HepG2 (cell line): Measurements from ENCODE around the gene PARP15. TPM values are rescaled to one million over a fixed set of nuclear protein-coding genes. Genes with fewer than 3 reads are reported as not detected.
A peak's percentile ranks its signal among the peaks of the same experiment; 100 is the strongest.

ENCODE experiments used
- BHLHE40 ChIP-seq: IDR thresholded peaks from 2 replicates; pipeline ENCODE4 v1.6.1; 2011; ENCODE audit warnings: low read length, improper control_type of control experiment
- CBX2 ChIP-seq, 2 experiments: fragments of 200-600 bp in 1 of 2; sonication (generic); formaldehyde crosslinking in 1 of 2; IDR thresholded peaks; 2 replicates each; pipeline versions ENCODE4 v1.7.0 to v1.8.1; 2018 to 2022; ENCODE audit warnings: low read depth in 2 of 2, low read length in 1 of 2, mild to moderate bottlenecking in 1 of 2, missing genetic modification reagents in 1 of 2
- EZH2 ChIP-seq: conservative IDR thresholded peaks from 2 replicates; pipeline ENCODE4 v1.6.1; 2012; ENCODE audit warnings: mild to moderate bottlenecking, low read depth, low read length, moderate library complexity
- HDAC6 ChIP-seq: fragments of 200-600 bp; sonication (generic); IDR thresholded peaks from 2 replicates; pipeline ENCODE4 v1.7.0; 2017; ENCODE audit warnings: mild to moderate bottlenecking, antibody characterized with exemption, low read length, low read depth
- HOMEZ ChIP-seq: IDR thresholded peaks from 2 replicates; pipeline ENCODE4 v1.6.1; 2016; ENCODE audit warnings: low read depth
- KIAA2018 ChIP-seq: sonication (generic); formaldehyde crosslinking; IDR thresholded peaks from 2 replicates; pipeline ENCODE4 v1.5.0; 2020; ENCODE audit warnings: mild to moderate bottlenecking, missing genetic modification reagents, borderline replicate concordance
- NKX3-1 ChIP-seq: sonication (generic); formaldehyde crosslinking; IDR thresholded peaks from 2 replicates; pipeline ENCODE4 v1.5.0; 2020; ENCODE audit warnings: missing genetic modification reagents
- NPAS2 ChIP-seq: sonication (generic); formaldehyde crosslinking; IDR thresholded peaks from 2 replicates; pipeline ENCODE4 v1.8.0; 2022; ENCODE audit warnings: mild to moderate bottlenecking, missing genetic modification reagents, borderline replicate concordance
- PRMT3 ChIP-seq: sonication (generic); formaldehyde crosslinking; IDR thresholded peaks from 2 replicates; pipeline ENCODE4 v1.8.1; 2022; ENCODE audit warnings: low read depth, mild to moderate bottlenecking, moderate library complexity, missing genetic modification reagents, borderline replicate concordance
- RARG ChIP-seq: sonication (generic); formaldehyde crosslinking; IDR thresholded peaks from 2 replicates; pipeline ENCODE4 v1.4.0; 2020; ENCODE audit warnings: low read depth, mild to moderate bottlenecking, missing genetic modification reagents
- ZBTB49 ChIP-seq: sonication (generic); formaldehyde crosslinking; IDR thresholded peaks from 2 replicates; pipeline ENCODE4 v1.4.0; 2020; ENCODE audit warnings: missing genetic modification reagents, borderline replicate concordance
- ZNF33B ChIP-seq: sonication (generic); formaldehyde crosslinking; IDR thresholded peaks from 2 replicates; pipeline ENCODE4 v1.5.1; 2020; ENCODE audit warnings: mild to moderate bottlenecking, missing genetic modification reagents
- ZSCAN30 ChIP-seq: sonication (generic); formaldehyde crosslinking; IDR thresholded peaks from 2 replicates; pipeline ENCODE4 v1.5.0; 2020; ENCODE audit warnings: mild to moderate bottlenecking, missing genetic modification reagents
- ZSCAN31 ChIP-seq: sonication (generic); formaldehyde crosslinking; IDR thresholded peaks from 2 replicates; pipeline ENCODE4 v1.5.0; 2020; ENCODE audit warnings: low read depth, mild to moderate bottlenecking, missing genetic modification reagents
- polyA plus RNA-seq, 8 experiments: library from polyadenylated mRNA; depleted of rRNA in 3 of 8; stranded (reverse) in 7 of 8; unstranded in 1 of 8; fragments of >200 nt; fragmentation: Illumina TruSeq in 4 of 8; extraction: Trizol in 4 of 8; gene quantifications; 2 replicates each; pipeline versions ENCODE4 v1.2.1 to v1.2.3, GENCODE V29; 2011 to 2016; ENCODE audit warnings: low read depth in 4 of 8, missing spikeins in 1 of 8, mixed read lengths in 1 of 8; ENCODE audit not compliant: insufficient read depth in 1 of 8
- total RNA-seq, 5 experiments: library from RNA; depleted of rRNA; stranded (reverse); fragments of >200 nt; fragmentation: Illumina TruSeq; extraction: Trizol; gene quantifications; 2 replicates each; pipeline ENCODE4 v1.2.3, GENCODE V29; 2016; ENCODE audit warnings: low read depth in 1 of 5

PARP15 gene
- total and polyA plus RNA-seq, 2 of the 13 experiments (the other 11 are each of a cell fraction or from before 2014, with no cell fraction given): 0.02 TPM; not detected in 1

- TF ChIP-seq HDAC6 (no peak), ZNF33B (peak; percentile 86; the same call in 1 of the 2 replicates), NPAS2 (CRISPR knock-in tag) (no peak), RARG (CRISPR knock-in tag) (0 out of 2 replicates have a peak, but pooled peaks have one; percentile 10), NKX3-1 (peak; percentile 57; the same call in 1 of the 2 replicates), EZH2 (no peak), ZBTB49 (CRISPR knock-in tag) (no peak), KIAA2018 (no peak), CBX2 (IDR thresholded peaks at IDR 0.05; ENCODE audit: low read depth, low read length) (no peak), CBX2 (CRISPR knock-in tag; IDR thresholded peaks at IDR 0.05; ENCODE audit: low read depth) (0 out of 2 replicates have a peak, but pooled peaks have one; percentile 63), PRMT3 (no peak), ZSCAN31 (CRISPR knock-in tag) (peak; percentile 76), BHLHE40 (no peak), HOMEZ (no peak), ZSCAN30 (CRISPR knock-in tag) (no peak)
These were observed 13.1 kb upstream of the PARP15 start, which contains the start of the genes DTX3L and PARP9 (continued) for GRCh38 chr3:122564155-122564912.
